Naive B cell (primary cell): ENCODE measurements around the gene PARVB. TPM values are rescaled to one million over a fixed set of nuclear protein-coding genes. Genes with fewer than 3 reads are reported as not detected.

Source experiments
- ATAC-seq, 2 donors: fragments of 150-1000 bp; cut with Tn5 transposase; 2 replicates each; pipeline ENCODE4 v1.10.0; 2021; ENCODE audit warnings: low read depth in 2 of 2, mild to moderate bottlenecking in 2 of 2, moderate library complexity in 2 of 2
- DNase-seq: peaks from one replicate; pipeline ENCODE4 v3.0.0; 2022
- H3K27ac Mint-ChIP-seq, 6 donors: one replicate each; pipeline ENCODE4 v1.8.0; 2020 to 2022; ENCODE audit warnings: mild to moderate bottlenecking in 6 of 6, mixed read lengths in 6 of 6, moderate library complexity in 5 of 6, inconsistent platforms in 2 of 6
- H3K27me3 Mint-ChIP-seq, 3 donors: one replicate each; pipeline ENCODE4 v1.8.0; 2021 to 2022; ENCODE audit warnings: mixed read lengths in 3 of 3, mild to moderate bottlenecking in 1 of 3
- H3K36me3 Mint-ChIP-seq, 2 donors: one replicate each; pipeline ENCODE4 v1.8.0; 2020 to 2022; ENCODE audit warnings: mixed read lengths in 2 of 2, inconsistent platforms in 1 of 2, mild to moderate bottlenecking in 1 of 2
- H3K4me1 Mint-ChIP-seq, 3 donors: one replicate each; pipeline ENCODE4 v1.8.0; 2020 to 2022; ENCODE audit warnings: mixed read lengths in 3 of 3, inconsistent platforms in 1 of 3, mild to moderate bottlenecking in 1 of 3, moderate library complexity in 1 of 3
- H3K4me3 Mint-ChIP-seq, 8 donors: one replicate each; pipeline ENCODE4 v1.8.0; 2020 to 2022; ENCODE audit warnings: mild to moderate bottlenecking in 8 of 8, mixed read lengths in 8 of 8, moderate library complexity in 8 of 8, inconsistent platforms in 2 of 8
- H3K9me3 Mint-ChIP-seq, 7 donors: one replicate each; pipeline ENCODE4 v1.8.0; 2020 to 2022; ENCODE audit warnings: mixed read lengths in 7 of 7, mild to moderate bottlenecking in 5 of 7, inconsistent platforms in 2 of 7, moderate library complexity in 1 of 7
- polyA plus RNA-seq, 6 donors: library from polyadenylated mRNA; unstranded; fragments of 300-500 nt; fragmentation: Illumina TruSeq; gene quantifications; one replicate each; pipeline ENCODE4 v1.2.3, GENCODE V29; 2021; ENCODE audit warnings: low read depth in 6 of 6

The PARVB gene
- polyA plus RNA-seq, 6 donors from 2014 or later: 18.6 to 30.0 (median 21.3) TPM

DNA sequence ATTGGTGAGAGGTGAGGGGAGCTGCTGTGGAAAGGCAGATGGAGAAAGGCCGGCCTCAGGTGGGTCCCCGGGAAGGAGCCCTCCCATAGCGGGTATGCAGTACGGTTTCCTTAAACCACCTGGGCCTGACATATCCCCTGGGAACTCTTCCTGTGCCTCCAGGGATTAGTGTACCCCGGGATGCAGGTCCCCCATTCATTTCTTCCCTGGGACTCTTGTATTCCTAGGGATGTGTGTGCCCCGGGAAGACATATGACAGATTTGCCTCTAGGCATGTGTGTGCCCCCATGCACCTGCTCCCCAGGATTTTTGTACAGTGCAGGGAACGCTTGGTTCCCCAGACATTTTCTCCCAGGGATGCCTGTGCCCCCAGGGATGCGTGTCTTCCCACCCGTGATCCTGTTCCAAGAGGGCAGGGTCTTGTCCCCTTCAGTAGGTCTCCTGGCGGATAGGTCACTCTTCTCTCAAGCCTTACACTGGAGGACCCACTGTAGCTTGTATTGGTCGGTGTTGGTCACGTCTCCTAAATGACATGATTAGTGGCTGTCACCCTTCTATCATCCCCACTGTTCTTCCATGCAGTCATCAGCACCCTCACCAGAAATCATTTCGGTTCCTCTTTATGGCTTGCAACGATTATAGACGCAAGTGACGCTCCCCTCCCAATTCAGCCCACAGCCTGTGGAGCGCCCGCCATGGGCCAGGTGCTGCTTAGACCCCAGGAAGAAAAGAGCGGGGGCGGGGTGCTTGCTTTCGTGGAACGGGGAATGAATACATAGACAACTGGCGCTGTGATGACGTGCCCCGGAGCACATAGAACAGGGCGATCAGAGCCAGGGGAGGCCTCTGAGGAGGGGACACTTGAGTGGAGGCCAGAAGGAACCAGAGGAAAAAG lies 1.3 kb downstream of the PARVB start:
- Mint-ChIP-seq H3K27me3 (no peaks in the 10 kb centered on the region), H3K9me3 (no peaks in the 10 kb centered on the region), H3K36me3 (no peaks in the 10 kb centered on the region), H3K4me3 (peak overlapping the region; percentile 83 to 94 (median 90)), H3K27ac (peak overlapping the region; percentile 99 to 100 (median 100)), H3K4me1 (peaks cover 48 to 74% (median 70%) of the 10 kb centered on the region in 3 donors)
- DNase-seq: peak; percentile 93
- peak; percentile 67 to 68 for ATAC-seq

DNA sequence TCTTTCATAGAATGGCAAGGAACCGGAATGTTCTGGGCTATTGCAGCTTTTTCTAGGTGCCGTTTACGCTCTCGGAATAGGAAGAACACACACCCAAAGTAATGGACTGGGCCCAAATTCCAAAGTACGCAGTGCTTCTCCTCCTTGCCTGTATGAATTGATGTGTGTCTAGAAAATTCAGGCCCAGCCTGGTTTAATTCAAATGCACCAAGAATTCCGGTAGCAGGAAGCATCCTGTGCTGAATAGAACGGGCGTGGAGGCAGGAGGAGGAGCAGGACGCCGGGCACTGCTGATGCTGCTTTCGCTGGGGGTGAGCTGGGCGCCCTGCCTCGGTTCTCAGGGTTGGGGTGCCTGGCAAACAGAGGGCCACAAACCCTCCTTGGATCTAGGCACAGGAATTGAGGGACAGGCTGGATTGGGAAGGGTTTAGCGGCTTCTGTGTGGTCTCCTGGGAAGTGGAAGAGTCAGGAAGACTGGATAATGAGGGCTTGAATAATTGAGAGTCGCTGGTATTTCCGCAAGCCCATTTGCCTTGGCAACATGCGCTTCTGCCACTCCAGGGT lies 2.0 kb downstream of the PARVB start:
- no peak for ATAC-seq
- Mint-ChIP-seq H3K4me3 (peak overlapping the region; percentile 83 to 94 (median 90)), H3K9me3 (no peaks in the 10 kb centered on the region), H3K27me3 (no peaks in the 10 kb centered on the region), H3K27ac (peak overlapping the region; percentile 99 to 100 (median 100)), H3K36me3 (no peaks in the 10 kb centered on the region), H3K4me1 (peaks cover 54 to 78% (median 78%) of the 10 kb centered on the region in 3 donors)
- no peak for DNase-seq

DNA sequence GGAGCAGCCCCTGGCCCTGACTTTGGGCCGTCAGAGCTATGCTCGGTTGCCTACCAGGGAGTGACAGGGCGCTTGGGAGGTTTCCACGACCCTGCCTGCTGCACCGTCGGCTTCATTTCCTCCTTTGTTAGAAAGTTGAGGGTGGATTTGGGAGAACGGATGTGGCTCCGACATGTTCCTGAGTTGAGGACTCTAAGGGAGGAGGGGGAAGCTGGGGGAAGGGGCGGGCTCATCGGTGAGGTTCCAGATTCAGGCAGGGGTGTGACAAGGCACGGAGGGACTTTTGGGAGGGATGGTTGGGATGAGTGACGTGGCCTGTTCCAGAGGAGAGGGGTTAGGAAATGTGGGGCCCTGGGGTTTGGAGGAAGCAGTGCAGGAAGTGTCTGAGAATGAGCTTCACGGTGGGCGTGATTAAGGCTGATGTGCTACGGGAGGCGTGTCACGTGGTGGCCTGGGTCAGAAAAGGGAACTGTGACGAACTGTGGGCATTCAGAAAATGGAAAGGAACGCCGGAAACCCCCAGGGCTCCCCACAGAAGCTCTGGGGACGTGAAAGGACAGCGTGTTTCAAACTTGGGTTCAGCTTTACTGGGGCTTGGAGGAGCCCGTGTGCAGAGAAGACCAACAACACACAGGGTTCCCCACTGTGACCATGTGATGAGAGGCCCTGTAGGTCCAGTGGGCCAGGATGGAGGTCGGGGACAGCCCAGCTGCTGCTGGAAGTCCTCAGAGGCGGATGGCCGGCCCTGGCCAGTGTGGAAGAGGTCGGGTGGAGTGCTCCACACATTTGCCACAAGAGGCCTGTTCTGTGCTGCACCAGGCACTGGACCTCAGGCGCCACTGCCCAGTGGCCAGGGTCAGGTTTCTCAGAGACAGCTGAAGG lies 2.8 kb downstream of the PARVB start:
- Mint-ChIP-seq H3K4me1 (peaks cover 61 to 83% (median 80%) of the 10 kb centered on the region in 3 donors), H3K36me3 (no peaks in the 10 kb centered on the region)
- peak; percentile 69 to 76 for ATAC-seq

DNA sequence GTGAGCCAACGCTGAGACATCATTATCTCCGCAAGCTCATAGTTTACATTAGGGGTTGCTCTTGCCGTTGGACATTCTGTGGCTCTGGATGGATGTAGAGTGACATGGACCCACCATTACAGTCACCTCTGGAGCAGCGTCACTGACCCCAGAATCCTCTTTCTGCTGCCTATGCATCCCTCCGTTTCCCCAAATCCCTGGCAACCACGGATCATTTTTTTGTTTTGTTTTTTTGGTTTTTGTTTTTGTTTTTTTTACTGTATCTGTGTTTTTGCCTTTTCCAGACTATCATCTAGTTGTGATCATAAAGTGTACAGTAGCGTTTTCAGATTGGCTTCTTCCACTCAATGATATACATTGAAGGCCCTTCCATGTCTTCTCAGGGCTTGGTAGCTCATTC lies 4.0 kb downstream of the PARVB start:
- Mint-ChIP-seq H3K9me3 (no peaks in the 10 kb centered on the region), H3K36me3 (no peaks in the 10 kb centered on the region), H3K27me3 (no peaks in the 10 kb centered on the region), H3K4me1 (peaks cover 64 to 83% (median 74%) of the 10 kb centered on the region in 3 donors), H3K27ac (peak overlapping the region; percentile 96 to 100 (median 100)), H3K4me3 (peak overlapping the region in 6 of 8 donors; percentile 13 to 88 (median 56))
- ATAC-seq (no peak), DNase-seq (no peak)

More for the DNA sequence above, 2.8 kb downstream of the PARVB start:
- peak overlapping the region; percentile 99 to 100 (median 100) for H3K27ac Mint-ChIP-seq
- H3K27me3 Mint-ChIP-seq: no peaks in the 10 kb centered on the region
- H3K4me3 Mint-ChIP-seq: peak overlapping the region; percentile 83 to 94 (median 90)
- peak; percentile 93 for DNase-seq
- H3K9me3 Mint-ChIP-seq: no peaks in the 10 kb centered on the region

DNA sequence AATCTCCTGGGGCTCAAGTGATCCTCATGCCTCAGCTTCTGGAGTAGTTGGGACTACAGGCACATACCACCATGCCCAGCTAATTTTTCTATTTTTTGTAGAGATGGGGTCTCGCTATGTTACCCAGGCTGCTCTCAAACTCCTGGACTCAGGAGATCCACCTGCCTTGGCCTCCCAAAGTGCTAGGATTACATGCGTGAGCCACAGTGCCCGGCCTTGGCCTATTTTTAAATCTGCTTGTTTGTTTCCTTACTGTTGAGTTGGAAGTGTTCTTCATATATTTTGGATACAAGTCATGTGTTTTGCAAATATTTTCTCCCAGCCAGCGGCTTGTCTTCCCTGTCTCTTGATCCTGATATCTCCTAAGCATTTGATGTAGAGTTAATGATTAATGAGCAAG lies 5.0 kb downstream of the PARVB start:
- peaks cover 59 to 83% (median 68%) of the 10 kb centered on the region in 3 donors for H3K4me1 Mint-ChIP-seq
- ATAC-seq: no peak
- no peaks in the 10 kb centered on the region for H3K9me3 Mint-ChIP-seq
- H3K27me3 Mint-ChIP-seq: no peaks in the 10 kb centered on the region
- DNase-seq: no peak
- H3K4me3 Mint-ChIP-seq: peak overlapping the region in 3 of 8 donors; percentile 1 to 60 (median 30)
- H3K36me3 Mint-ChIP-seq: no peaks in the 10 kb centered on the region
- H3K27ac Mint-ChIP-seq: peak overlapping the region; percentile 69 to 100 (median 94)

DNA sequence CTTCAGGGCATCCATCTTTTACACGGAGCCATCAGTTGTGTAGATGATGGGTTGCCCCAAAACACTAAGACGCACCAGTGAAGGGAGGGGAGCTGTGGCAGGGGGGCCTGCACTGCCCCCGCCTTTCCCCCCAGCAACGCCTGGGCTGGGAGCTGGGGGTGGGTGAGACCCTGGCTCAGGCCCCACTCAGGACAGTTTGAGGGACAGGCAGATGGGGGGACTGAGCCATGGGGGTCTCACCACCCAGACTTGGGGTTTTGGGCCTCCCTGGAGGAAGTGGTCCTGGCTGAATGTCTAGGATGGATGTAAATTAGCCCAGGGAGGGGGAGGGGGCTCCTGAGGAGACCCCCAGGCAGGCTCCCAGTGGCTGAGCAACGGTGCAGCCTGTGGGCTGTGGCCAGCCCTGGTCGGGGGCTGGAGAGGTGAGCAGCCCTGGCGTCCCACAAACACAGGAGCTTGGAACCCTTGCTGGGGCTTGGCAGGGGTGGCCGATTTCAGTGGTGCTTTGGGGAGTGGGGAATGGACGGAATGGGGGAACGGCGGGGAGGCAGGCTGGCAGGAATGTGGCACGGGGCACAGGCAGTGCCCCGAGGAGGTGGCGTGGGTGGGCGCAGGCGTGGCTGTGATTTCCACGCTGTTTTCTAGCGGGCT lies 6.1 kb downstream of the PARVB start:
- H3K4me3 Mint-ChIP-seq: peak overlapping the region in 2 of 8 donors; percentile 6 to 72
- H3K4me1 Mint-ChIP-seq: peaks cover 59 to 83% (median 63%) of the 10 kb centered on the region in 3 donors
- no peaks in the 10 kb centered on the region for H3K9me3 Mint-ChIP-seq
- H3K27ac Mint-ChIP-seq: peak overlapping the region; percentile 29 to 100 (median 94)
- DNase-seq (no peak), ATAC-seq (no peak)
- H3K36me3 Mint-ChIP-seq: no peaks in the 10 kb centered on the region
- H3K27me3 Mint-ChIP-seq: no peaks in the 10 kb centered on the region

DNA sequence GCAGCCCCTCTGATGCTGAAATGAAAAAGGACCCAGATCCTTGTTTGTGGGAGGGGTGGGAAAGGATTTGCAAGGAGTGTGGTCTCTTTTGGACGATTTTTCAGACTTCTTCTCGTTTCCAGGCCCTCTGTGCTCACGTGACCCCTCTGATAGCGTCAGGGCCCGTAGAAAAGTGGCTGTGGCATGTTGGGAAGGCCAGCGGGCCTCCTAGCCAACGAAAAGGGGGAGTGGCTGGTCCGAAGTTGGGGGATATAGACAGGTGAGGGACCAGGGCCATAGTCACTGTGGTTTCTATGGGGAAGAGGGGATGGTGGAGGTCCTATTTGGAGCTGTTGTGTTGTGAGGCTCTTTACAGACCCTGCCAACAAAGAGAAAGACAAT lies 6.6 kb downstream of the PARVB start:
- ATAC-seq: no peak

DNA sequence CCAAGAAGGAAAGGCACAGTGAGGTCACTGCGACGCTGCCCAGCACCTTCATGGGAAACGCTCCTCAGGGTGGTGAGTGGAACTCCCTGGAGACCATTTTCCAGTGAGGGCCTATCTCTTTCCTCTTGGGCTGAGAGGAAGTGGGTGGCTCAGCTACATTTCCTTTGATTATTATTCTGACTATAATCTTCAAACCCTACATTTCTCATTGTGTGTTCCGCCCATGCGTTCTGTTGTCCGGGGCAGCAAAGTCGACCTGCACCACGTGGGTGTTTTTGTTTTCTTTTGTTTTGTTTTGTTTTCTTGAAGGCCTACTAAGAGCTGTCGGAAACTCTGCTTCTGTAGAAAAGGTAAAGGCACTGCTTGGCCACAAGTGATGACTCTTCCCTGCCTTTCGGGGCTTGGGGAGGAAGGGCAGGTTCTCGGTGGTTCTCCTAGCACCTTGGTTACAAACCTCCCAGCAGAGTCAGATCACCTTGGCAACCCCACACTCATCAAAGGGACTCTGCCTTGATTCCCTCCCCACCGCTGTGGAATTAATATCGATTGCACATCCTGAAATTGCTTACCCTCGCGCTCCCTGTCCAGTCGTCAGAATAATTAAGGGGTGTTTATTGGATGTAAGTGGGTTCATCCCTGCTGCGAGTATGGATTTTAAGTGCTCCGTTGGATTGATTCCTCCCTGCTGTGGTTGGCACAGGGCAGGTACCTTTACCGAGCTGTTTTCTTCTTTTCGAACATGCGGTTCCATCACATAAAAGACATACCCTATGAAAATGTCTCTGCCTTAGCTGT lies 7.3 kb downstream of the PARVB start:
- no peak for ATAC-seq
- H3K4me1 Mint-ChIP-seq: peaks cover 48 to 71% (median 51%) of the 10 kb centered on the region in 3 donors
- H3K27me3 Mint-ChIP-seq: no peaks in the 10 kb centered on the region
- H3K4me3 Mint-ChIP-seq: peak overlapping the region in 3 of 8 donors; percentile 23 to 47 (median 45)
- no peaks in the 10 kb centered on the region for H3K9me3 Mint-ChIP-seq
- no peak for DNase-seq
- H3K36me3 Mint-ChIP-seq: no peaks in the 10 kb centered on the region
- H3K27ac Mint-ChIP-seq: peak overlapping the region; percentile 60 to 99 (median 91)

More for the DNA sequence above, 6.6 kb downstream of the PARVB start:
- H3K9me3 Mint-ChIP-seq: no peaks in the 10 kb centered on the region
- H3K4me1 Mint-ChIP-seq: peaks cover 54 to 78% (median 58%) of the 10 kb centered on the region in 3 donors
- no peak for DNase-seq
- H3K27me3 Mint-ChIP-seq: no peaks in the 10 kb centered on the region
- H3K36me3 Mint-ChIP-seq: no peaks in the 10 kb centered on the region
- peak overlapping the region; percentile 29 to 99 (median 85) for H3K27ac Mint-ChIP-seq
- H3K4me3 Mint-ChIP-seq: peak overlapping the region in 3 of 8 donors; percentile 6 to 47 (median 45)

DNA sequence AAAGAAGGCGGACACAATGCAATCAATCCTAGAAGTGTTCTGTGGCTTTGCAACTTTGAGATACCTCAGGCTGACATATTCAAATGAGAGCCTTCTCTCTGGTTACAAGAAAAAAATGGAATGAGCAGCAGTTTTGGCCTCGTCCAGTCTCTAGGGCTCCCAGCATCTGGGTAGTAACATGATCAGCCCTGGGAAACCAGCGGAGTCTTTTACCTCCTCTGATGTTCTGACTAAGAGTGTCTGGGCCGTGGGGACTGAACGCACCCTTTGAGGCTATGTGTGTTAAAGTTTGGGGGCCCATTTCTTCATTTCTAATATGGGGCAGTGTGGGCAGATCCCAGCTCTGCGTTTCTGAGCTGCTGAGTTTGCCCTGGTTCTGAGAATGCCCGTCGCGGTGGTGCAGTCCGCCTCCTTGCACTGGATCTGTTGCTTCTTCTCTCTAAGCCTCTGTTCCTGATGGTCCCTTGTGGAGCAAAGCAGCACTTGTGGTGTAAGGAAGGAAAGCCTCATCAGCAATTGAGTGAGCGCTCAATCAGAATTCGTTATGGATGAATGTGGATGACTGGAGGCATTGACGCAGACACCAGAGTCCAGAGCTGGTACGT lies 8.1 kb downstream of the PARVB start:
- peaks cover 39 to 63% (median 42%) of the 10 kb centered on the region in 3 donors for H3K4me1 Mint-ChIP-seq
- no peaks in the 10 kb centered on the region for H3K36me3 Mint-ChIP-seq
- DNase-seq (no peak), ATAC-seq (no peak)
- H3K4me3 Mint-ChIP-seq: peak overlapping the region in 1 of 8 donors; percentile 51
- H3K27me3 Mint-ChIP-seq: no peaks in the 10 kb centered on the region
- no peaks in the 10 kb centered on the region for H3K9me3 Mint-ChIP-seq
- H3K27ac Mint-ChIP-seq: peak overlapping the region in 1 of 6 donors; percentile 84

DNA sequence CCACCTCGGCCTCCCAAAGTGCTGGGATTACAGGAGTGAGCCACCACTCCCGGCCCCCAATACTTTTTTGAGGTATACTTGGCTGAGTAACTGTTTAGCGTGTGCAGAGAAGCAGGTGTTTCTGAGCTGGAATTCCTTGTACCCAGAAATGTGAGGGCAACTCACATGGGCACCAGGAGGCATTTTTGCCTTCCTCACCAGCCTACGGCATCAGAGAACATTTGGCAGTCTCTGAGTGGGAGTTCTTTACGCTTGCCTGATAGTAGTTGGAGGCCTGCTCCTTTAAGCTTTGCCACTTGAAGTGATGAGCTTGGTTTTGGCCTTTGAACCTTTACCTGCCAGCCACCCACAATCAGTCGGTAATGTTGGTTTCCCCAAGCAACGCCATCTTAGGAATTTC lies 9.2 kb downstream of the PARVB start:
- ATAC-seq (no peak), DNase-seq (no peak)
- H3K4me3 Mint-ChIP-seq: no peak overlapping the region
- peaks cover 38 to 57% (median 39%) of the 10 kb centered on the region in 3 donors for H3K4me1 Mint-ChIP-seq
- no peaks in the 10 kb centered on the region for H3K9me3 Mint-ChIP-seq
- peaks cover 0 to 6% of the 10 kb centered on the region in 2 donors for H3K36me3 Mint-ChIP-seq
- H3K27ac Mint-ChIP-seq: peak overlapping the region in 2 of 6 donors; percentile 37 to 54
- peaks cover 0 to 6% (median 0%) of the 10 kb centered on the region in 3 donors for H3K27me3 Mint-ChIP-seq

DNA sequence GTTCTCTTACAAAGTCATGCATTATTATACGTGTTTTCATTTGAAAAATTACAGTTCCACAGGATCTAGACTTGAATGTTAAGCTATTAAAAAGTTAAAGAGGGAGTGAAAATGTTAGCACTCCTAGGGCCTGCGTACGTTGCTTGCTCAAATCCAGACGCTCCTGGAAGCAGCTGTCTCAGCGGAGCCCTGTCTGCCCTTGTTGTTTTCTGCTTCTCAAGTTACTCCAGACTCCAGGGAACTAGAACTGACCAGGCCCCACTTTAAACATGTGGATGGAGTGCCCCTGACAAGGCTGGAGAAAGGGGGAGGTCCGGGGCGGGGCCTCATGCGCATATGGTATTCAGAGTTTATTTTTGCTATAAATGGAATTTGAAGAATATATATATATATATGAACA lies 9.6 kb downstream of the PARVB start:
- peak overlapping the region in 1 of 6 donors; percentile 54 for H3K27ac Mint-ChIP-seq
- ATAC-seq: no peak
- H3K4me3 Mint-ChIP-seq: no peak overlapping the region
- peaks cover 0 to 6% of the 10 kb centered on the region in 2 donors for H3K36me3 Mint-ChIP-seq
- peaks cover 35 to 56% (median 36%) of the 10 kb centered on the region in 3 donors for H3K4me1 Mint-ChIP-seq
- H3K9me3 Mint-ChIP-seq: no peaks in the 10 kb centered on the region
- DNase-seq: no peak
- peaks cover 0 to 9% (median 0%) of the 10 kb centered on the region in 3 donors for H3K27me3 Mint-ChIP-seq
